Measurements from ENCODE around the gene FNTB.

- TF ChIP-seq IRF1 (CRISPR knock-in tag; IDR thresholded peaks at IDR 0.05) (no peak), GABPB1 (CRISPR knock-in tag; IDR thresholded peaks at IDR 0.05) (no peak)
- TF ChIP-seq, protein P1, sequence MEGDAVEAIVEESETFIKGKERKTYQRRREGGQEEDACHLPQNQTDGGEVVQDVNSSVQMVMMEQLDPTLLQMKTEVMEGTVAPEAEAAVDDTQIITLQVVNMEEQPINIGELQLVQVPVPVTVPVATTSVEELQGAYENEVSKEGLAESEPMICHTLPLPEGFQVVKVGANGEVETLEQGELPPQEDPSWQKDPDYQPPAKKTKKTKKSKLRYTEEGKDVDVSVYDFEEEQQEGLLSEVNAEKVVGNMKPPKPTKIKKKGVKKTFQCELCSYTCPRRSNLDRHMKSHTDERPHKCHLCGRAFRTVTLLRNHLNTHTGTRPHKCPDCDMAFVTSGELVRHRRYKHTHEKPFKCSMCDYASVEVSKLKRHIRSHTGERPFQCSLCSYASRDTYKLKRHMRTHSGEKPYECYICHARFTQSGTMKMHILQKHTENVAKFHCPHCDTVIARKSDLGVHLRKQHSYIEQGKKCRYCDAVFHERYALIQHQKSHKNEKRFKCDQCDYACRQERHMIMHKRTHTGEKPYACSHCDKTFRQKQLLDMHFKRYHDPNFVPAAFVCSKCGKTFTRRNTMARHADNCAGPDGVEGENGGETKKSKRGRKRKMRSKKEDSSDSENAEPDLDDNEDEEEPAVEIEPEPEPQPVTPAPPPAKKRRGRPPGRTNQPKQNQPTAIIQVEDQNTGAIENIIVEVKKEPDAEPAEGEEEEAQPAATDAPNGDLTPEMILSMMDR (IDR thresholded peaks at IDR 0.05) = no peak
Observed at GRCh38 chr14:65074449-65075150, 87.9 kb downstream of the FNTB start.
